ENCODE results near the gene ATP10D.

DNA sequence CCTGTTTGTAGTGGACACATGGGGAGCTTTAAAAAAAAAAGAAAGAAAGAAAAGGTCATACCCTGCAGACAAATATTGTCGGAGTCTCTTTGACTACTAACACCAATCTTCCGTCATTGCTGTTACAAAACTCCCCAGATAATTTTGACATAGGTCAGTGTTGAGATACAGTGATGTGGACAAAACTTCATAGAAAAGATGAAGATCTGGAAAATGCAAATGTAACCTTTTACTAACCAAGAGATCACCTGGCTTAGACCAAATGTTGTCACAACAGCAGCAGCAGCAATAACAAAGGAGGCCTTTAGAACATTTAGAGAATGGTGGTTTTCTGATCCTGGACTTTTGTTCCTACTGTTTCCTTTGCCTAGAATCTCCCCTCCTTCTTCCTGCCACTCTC lies 13.5 kb upstream of the ATP10D start:
- TF ChIP-seq, protein P1, sequence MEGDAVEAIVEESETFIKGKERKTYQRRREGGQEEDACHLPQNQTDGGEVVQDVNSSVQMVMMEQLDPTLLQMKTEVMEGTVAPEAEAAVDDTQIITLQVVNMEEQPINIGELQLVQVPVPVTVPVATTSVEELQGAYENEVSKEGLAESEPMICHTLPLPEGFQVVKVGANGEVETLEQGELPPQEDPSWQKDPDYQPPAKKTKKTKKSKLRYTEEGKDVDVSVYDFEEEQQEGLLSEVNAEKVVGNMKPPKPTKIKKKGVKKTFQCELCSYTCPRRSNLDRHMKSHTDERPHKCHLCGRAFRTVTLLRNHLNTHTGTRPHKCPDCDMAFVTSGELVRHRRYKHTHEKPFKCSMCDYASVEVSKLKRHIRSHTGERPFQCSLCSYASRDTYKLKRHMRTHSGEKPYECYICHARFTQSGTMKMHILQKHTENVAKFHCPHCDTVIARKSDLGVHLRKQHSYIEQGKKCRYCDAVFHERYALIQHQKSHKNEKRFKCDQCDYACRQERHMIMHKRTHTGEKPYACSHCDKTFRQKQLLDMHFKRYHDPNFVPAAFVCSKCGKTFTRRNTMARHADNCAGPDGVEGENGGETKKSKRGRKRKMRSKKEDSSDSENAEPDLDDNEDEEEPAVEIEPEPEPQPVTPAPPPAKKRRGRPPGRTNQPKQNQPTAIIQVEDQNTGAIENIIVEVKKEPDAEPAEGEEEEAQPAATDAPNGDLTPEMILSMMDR (IDR thresholded peaks at IDR 0.05): no peak
- no peak for TF ChIP-seq ZFX (IDR thresholded peaks at IDR 0.05; ENCODE audit: borderline replicate concordance)

Measured in 22Rv1 (cell line).